Measurements from ENCODE around the gene CAB39.
A peak's percentile ranks its signal among the peaks of the same experiment; 100 is the strongest.

Gene CAB39

DNA sequence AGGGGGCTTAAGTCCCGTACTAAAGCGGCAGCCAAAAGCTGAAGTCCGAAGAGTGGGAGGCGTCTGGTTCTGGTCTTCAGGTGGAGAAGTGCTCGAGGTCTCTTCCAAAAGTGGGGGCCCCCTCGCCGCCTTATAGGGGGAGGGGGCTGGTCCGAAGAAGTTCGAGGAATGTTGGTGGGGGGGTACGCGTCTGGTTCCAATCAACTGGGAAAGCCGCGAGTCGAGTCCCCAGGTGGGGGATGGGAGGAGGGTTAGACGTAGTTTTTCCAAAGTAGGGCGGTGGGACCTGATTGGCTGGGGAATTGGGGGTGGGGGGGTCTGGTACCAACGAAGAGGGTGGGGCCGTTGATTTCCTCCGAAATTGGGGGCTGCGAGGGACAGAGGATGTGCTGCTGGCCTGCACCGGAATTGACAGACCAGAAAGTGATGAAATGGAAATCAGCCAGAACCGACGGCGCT, 152.7 kb downstream of the CAB39 start:
- DNase-seq = no peak

DNA sequence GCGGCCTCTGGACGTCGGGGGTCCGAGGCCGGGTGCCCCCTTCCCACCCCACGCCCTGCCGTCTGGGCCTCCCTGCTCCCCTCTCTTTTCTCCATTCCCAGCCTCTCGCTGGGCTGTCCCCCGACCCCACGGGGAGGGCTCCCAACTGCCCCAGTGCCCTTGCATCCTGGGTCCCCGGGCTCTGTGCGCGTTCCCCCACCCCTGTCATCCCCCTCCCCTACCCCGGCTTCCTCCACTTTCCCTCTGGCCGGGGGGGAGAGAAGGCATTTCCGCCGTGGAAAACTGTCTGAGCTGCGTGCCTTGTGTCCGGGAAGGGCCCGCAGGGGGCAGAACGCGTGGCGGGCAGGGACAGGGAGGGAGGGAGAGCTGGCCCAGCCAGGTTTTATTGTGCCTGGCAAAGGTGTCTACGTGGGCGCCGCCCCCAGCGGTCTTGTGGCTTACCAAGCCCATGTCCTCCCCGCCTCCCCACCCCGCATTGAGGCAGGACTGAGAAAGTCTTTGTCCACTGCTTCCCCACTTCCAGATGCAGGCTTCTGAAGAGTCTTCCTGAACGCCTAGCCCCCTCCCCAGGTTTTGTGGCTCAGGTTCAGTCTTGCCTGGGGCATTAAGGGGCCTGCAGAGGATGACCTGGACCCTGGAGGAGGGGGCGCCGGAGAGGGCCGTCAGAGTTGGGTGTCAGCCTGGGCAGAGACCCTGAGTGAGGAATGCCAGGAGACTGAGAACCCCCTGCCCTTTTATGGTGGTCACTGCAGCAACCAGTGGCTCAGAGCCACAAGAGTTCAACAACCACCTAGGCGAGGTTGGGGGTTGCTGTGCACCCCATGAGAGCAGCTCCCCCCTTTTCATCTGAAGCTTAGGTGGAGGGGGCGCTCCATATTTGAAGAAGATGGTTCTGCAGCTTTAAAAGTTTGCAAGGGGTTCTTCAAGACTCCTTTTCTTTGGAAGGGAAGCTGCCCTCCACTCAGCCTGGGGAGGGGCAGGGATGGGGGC, 153.4 kb downstream of the CAB39 start:
- no peak for DNase-seq

- peak; percentile 23 for DNase-seq
Observed at GRCh38 chr2:230866756-230867523, 154.3 kb downstream of the CAB39 start.

GRCh38 chr2:230868161-230868946, 155.7 kb downstream of the CAB39 start:
- no peak for DNase-seq

DNA sequence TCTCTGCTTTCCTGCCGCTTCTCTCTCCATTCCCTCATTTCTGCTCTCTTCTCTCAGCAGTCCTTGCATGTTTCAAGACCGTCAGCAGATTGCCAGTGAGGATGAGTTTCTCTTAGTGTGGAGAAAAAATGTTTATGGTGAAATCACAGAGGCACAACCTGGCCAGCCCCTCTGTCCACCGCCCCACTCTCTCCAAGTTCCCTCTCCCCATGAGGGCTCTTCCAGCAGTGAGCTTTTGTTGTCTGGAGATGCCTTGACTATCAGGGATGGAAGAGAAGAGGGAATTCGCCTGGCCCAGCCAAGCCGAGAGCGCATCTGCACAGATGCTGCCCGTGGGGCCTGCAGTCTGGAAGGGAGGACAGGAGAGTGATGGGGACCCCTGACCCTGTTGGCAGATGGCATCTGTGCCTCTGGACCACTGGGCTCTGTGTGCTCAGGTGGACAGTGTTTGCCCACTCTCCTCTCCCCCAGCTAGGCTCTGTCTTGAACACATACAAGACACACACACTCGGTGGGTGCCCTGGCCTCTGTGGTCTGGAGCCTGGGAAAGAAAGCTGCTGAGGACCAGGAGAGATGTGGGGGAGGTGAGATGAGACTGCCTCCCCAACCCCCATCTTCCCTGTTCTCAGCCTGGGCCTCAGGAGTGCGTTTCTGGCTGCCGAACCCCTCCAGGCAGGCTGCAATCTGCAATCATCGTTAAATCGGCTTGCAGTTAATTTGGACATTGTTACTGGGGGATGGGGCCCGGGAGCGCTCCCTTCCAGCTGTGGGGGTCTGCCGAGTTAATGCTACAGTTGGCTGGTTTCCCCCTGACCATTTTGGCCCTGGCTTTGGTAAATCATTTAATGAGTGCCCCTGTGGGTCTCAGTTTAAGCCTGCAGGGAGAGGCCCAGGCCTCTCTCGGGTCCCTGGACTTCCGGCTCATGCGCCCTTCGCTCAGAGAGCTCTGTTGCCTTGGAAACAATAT, 156.6 kb downstream of the CAB39 start:
- no peak for DNase-seq

GRCh38 chr2:230869914-230870543, 157.4 kb downstream of the CAB39 start:
- no peak for DNase-seq
